DND-41 (cell line): ENCODE data around the gene ACRV1.
A peak's percentile ranks its signal among the peaks of the same experiment; 100 is the strongest.

Source experiments
- ATAC-seq: fragments of 200-7000 bp; cut with Tn5 transposase; 3 replicates; pipeline ENCODE4 v1.9.1; 2021; ENCODE audit warnings: low read depth; ENCODE audit not compliant: insufficient read depth
- DNase-seq: peaks from one replicate; pipeline ENCODE4 v3.0.0-alpha.2; 2020
- H2AFZ ChIP-seq: 2 replicates; pipeline ENCODE4 v1.6.0; 2012; ENCODE audit warnings: low read depth, low read length
- H3K27ac ChIP-seq: 2 replicates; pipeline ENCODE4 v1.5.1; 2012; ENCODE audit warnings: low read length, inconsistent platforms
- H3K27me3 ChIP-seq: fragments of 200-600 bp; sonication (generic); 2 replicates; pipeline ENCODE4 v1.6.0; 2012; ENCODE audit warnings: low read length, mild to moderate bottlenecking, inconsistent platforms; ENCODE audit not compliant: insufficient read depth, poor library complexity
- H3K36me3 ChIP-seq: 2 replicates; pipeline ENCODE4 v1.5.1; 2012; ENCODE audit warnings: low read length, inconsistent platforms; ENCODE audit not compliant: insufficient read depth
- H3K4me1 ChIP-seq: 2 replicates; pipeline ENCODE4 v1.5.1; 2012; ENCODE audit warnings: mild to moderate bottlenecking, low read length; ENCODE audit not compliant: insufficient read depth
- H3K4me2 ChIP-seq: 2 replicates; pipeline ENCODE4 v1.6.0; 2012; ENCODE audit warnings: mild to moderate bottlenecking, moderate library complexity, low read length, inconsistent platforms; ENCODE audit not compliant: insufficient read depth
- H3K4me3 ChIP-seq, 2 experiments: fragments of 200-600 bp in 1 of 2; shearing (Covaris generic) in 1 of 2; 2 replicates each; pipeline ENCODE4 v1.5.1; 2012 to 2016; ENCODE audit warnings: inconsistent platforms in 2 of 2, low read length in 2 of 2, mild to moderate bottlenecking in 2 of 2, low read depth in 1 of 2, moderate library complexity in 1 of 2
- H3K79me2 ChIP-seq: 2 replicates; pipeline ENCODE4 v1.6.0; 2012; ENCODE audit warnings: low read length, inconsistent platforms; ENCODE audit not compliant: insufficient read depth
- H3K9ac ChIP-seq: 2 replicates; pipeline ENCODE4 v1.6.0; 2012; ENCODE audit warnings: low read depth, mild to moderate bottlenecking, inconsistent platforms, low read length, moderate library complexity
- H3K9me3 ChIP-seq: 2 replicates; pipeline ENCODE4 v1.5.1; 2012; ENCODE audit warnings: low read length, moderate library complexity, mild to moderate bottlenecking, inconsistent platforms; ENCODE audit not compliant: insufficient read depth, severe bottlenecking
- H4K20me1 ChIP-seq: 2 replicates; pipeline ENCODE4 v1.6.0; 2012; ENCODE audit warnings: low read length; ENCODE audit not compliant: insufficient read depth
- CTCF ChIP-seq: IDR thresholded peaks from 2 replicates; pipeline ENCODE4 v1.5.1; 2012; ENCODE audit warnings: borderline replicate concordance, low read length, moderate library complexity, mild to moderate bottlenecking; ENCODE audit not compliant: poor library complexity, severe bottlenecking; ENCODE audit errors: extremely low read depth
- EZH2 ChIP-seq: IDR thresholded peaks from 3 replicates; pipeline ENCODE4 v1.6.1; 2012; ENCODE audit warnings: borderline replicate concordance, low read depth, mild to moderate bottlenecking, moderate library complexity, low read length, inconsistent platforms; ENCODE audit not compliant: severe bottlenecking

Gene ACRV1

GRCh38 chr11:125679837-125680236, 810 bp downstream of the ACRV1 start:
- Histone ChIP-seq H3K79me2 (no peaks in the 10 kb centered on the region), H3K36me3 (peaks cover 46% of the 10 kb centered on the region), H3K9me3 (no peaks in the 10 kb centered on the region), H3K4me3 (no peak overlapping the region), H3K27me3 (no peaks in the 10 kb centered on the region), H4K20me1 (no peaks in the 10 kb centered on the region), H3K4me1 (no peaks in the 10 kb centered on the region), H3K4me2 (no peak overlapping the region), H3K27ac (no peak overlapping the region), H2AFZ (no peak overlapping the region), H3K9ac (no peak overlapping the region)
- TF ChIP-seq EZH2 (no peak), CTCF (no peak)
- DNase-seq, result no peak
- ATAC-seq, result no peak

GRCh38 chr11:125679397-125679796, 1.2 kb downstream of the ACRV1 start:
- Histone ChIP-seq H3K27ac (no peak overlapping the region), H3K4me2 (no peak overlapping the region), H3K4me1 (no peaks in the 10 kb centered on the region), H2AFZ (no peak overlapping the region), H3K27me3 (no peaks in the 10 kb centered on the region), H3K36me3 (peaks cover 50% of the 10 kb centered on the region), H3K79me2 (no peaks in the 10 kb centered on the region), H4K20me1 (no peaks in the 10 kb centered on the region), H3K4me3 (no peak overlapping the region), H3K9ac (no peak overlapping the region), H3K9me3 (no peaks in the 10 kb centered on the region)
- no peak for ATAC-seq
- TF ChIP-seq EZH2 (no peak), CTCF (peak; percentile 23)
- DNase-seq, result no peak

- no peak for DNase-seq
- no peak overlapping the region for H2AFZ ChIP-seq
- no peak overlapping the region for H3K9ac ChIP-seq
- no peak overlapping the region for H3K4me2 ChIP-seq
- H4K20me1 ChIP-seq, result peaks cover 8% of the 10 kb centered on the region; the same call in 1 of the 2 replicates
- peaks cover 84% of the 10 kb centered on the region for H3K36me3 ChIP-seq
- no peak for ATAC-seq
- H3K27ac ChIP-seq, result no peak overlapping the region
- H3K79me2 ChIP-seq, result peaks cover 3% of the 10 kb centered on the region; the same call in 1 of the 2 replicates
- no peaks in the 10 kb centered on the region for H3K4me1 ChIP-seq
- H3K27me3 ChIP-seq, result no peaks in the 10 kb centered on the region
- no peak overlapping the region for H3K4me3 ChIP-seq
- H3K9me3 ChIP-seq, result no peaks in the 10 kb centered on the region
- TF ChIP-seq CTCF, result no peak
- no peak for TF ChIP-seq EZH2
These were observed 5.5 kb downstream of the ACRV1 start for GRCh38 chr11:125675196-125675595.

GRCh38 chr11:125674210-125674609, 6.4 kb downstream of the ACRV1 start:
- no peak for TF ChIP-seq CTCF
- Histone ChIP-seq H4K20me1 (peaks cover 9% of the 10 kb centered on the region; the same call in 1 of the 2 replicates), H3K36me3 (peaks cover 88% of the 10 kb centered on the region), H3K4me3 (no peak overlapping the region), H3K79me2 (peaks cover 3% of the 10 kb centered on the region; the same call in 1 of the 2 replicates), H3K9me3 (no peaks in the 10 kb centered on the region), H3K27me3 (no peaks in the 10 kb centered on the region), H3K27ac (no peak overlapping the region), H3K4me1 (no peaks in the 10 kb centered on the region), H3K9ac (no peak overlapping the region), H2AFZ (no peak overlapping the region), H3K4me2 (no peak overlapping the region)
- no peak for ATAC-seq
- no peak for DNase-seq
